DND-41 (cell line): Measurements from ENCODE around the gene PPDPF.

Experiments
- EZH2 ChIP-seq: IDR thresholded peaks from 3 replicates; pipeline ENCODE4 v1.6.1; 2012; ENCODE audit warnings: borderline replicate concordance, low read depth, mild to moderate bottlenecking, moderate library complexity, low read length, inconsistent platforms; ENCODE audit not compliant: severe bottlenecking
- TF ChIP-seq, protein P1 (sequence below): IDR thresholded peaks from 2 replicates; pipeline ENCODE4 v1.5.1; 2012; ENCODE audit warnings: borderline replicate concordance, low read length, moderate library complexity, mild to moderate bottlenecking; ENCODE audit not compliant: poor library complexity, severe bottlenecking; ENCODE audit errors: extremely low read depth

DNA sequence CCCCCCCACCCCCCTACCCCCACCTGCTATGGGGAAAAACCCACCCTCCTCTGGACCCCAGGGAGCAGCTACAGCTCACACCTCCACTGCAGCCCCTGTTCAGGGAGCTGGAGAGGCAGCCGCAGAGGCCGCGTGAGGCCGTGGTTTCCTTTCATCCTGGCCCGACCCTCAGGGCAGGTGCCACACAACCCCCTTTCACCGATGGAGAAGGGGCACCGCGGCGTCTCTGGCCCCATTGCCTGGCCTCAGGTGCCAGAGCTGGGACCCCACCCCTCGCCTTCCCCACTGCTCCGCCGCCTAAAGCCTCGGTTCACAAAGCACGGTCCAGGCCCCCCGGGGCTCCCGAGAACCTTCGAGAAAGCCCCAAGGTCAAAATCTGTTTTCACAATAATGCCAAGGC, 36.3 kb upstream of the PPDPF start:
- TF ChIP-seq, protein P1, sequence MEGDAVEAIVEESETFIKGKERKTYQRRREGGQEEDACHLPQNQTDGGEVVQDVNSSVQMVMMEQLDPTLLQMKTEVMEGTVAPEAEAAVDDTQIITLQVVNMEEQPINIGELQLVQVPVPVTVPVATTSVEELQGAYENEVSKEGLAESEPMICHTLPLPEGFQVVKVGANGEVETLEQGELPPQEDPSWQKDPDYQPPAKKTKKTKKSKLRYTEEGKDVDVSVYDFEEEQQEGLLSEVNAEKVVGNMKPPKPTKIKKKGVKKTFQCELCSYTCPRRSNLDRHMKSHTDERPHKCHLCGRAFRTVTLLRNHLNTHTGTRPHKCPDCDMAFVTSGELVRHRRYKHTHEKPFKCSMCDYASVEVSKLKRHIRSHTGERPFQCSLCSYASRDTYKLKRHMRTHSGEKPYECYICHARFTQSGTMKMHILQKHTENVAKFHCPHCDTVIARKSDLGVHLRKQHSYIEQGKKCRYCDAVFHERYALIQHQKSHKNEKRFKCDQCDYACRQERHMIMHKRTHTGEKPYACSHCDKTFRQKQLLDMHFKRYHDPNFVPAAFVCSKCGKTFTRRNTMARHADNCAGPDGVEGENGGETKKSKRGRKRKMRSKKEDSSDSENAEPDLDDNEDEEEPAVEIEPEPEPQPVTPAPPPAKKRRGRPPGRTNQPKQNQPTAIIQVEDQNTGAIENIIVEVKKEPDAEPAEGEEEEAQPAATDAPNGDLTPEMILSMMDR, result no peak
- no peak for TF ChIP-seq EZH2
